Omental fat pad (tissue), 4 donors: ENCODE results near the gene MDH1B. TPM values are rescaled to one million over a fixed set of nuclear protein-coding genes. Genes with fewer than 3 reads are reported as not detected.
A peak's percentile ranks its signal among the peaks of the same experiment; 100 is the strongest.
"Not testable (repeated sequence)": the region's sequence is repeated elsewhere in the genome, so short reads cannot be mapped to it uniquely, and the experiment has no call there.

Experiments used
- ATAC-seq: fragments of 150-250 bp; one replicate; pipeline ENCODE4 v1.9.1; 2016; ENCODE audit warnings: mild to moderate bottlenecking, moderate library complexity; ENCODE audit not compliant: low FRiP score
- DNase-seq: peaks from one replicate; pipeline ENCODE4 v3.0.0-alpha.2; 2019; ENCODE audit warnings: low spot score
- total RNA-seq, 4 donors: library from RNA; depleted of rRNA; stranded (reverse); fragments of >200 nt; gene quantifications; one replicate each; pipeline ENCODE4 v1.1.0, GENCODE V29; 2016
- TF ChIP-seq, protein P1 (sequence below), 3 donors: fragments of 450-650 bp; IDR thresholded peaks; one replicate each; pipeline ENCODE4 v1.5.1; 2016 to 2017; ENCODE audit warnings: antibody characterized with exemption in 3 of 3, mild to moderate bottlenecking in 3 of 3, moderate library complexity in 2 of 3

The MDH1B gene
- 1 to 10 TPM in 2 of 4 donors, under 1 TPM in 1, not detected in 1; 0.63 to 3.3 (median 1.2) TPM for total RNA-seq

DNA sequence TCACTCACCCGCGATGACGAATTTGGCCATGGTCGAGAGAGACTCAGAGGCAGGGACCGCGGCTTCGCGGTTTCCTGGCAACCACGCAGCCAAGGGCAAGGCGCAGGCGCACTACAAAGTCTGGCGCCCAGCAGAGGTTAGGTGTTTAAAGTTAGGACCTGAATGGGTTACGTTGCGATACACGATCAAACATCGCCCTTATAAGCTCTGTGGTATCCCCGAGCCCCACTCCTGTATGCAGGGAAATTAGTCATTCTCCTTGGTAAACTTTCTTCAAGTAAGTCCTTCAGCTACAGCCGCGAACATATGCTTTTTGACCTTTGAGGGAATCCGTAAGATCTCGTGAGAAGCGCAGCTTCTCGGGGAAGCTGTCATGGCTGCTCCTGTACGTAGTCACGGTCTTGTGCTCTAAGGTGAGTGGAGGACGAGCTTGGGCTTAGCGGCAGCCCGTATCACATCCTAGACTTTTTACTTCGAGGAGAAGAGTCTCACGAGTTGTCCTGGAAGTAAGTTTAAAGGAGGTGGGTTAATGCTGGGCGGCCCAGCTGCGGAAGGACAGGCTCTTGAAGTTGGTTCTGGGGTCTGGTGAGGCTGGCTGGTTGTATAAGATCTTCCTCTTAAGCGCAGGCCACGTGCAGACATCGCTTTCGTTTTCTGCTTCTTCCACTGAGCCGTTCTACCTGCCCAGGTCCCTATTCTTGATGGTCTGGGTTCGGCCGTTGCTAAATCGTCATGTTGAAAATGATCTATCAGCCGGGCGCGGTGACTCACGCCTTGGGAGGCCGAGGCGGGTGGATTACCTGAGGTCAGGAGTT, at the start of gene MDH1B, which contains the start of gene FASTKD2:
MDH1B (minus strand) TSS at position 87 of the 815 bp plus-strand sequence; CDS start at position 30, 57 bp downstream.
FASTKD2 (plus strand) TSS at position 365 of the 815 bp plus-strand sequence. CDS start 1,088 bp downstream, outside the sequence.
- peak; percentile 78 for DNase-seq
- TF ChIP-seq, protein P1, sequence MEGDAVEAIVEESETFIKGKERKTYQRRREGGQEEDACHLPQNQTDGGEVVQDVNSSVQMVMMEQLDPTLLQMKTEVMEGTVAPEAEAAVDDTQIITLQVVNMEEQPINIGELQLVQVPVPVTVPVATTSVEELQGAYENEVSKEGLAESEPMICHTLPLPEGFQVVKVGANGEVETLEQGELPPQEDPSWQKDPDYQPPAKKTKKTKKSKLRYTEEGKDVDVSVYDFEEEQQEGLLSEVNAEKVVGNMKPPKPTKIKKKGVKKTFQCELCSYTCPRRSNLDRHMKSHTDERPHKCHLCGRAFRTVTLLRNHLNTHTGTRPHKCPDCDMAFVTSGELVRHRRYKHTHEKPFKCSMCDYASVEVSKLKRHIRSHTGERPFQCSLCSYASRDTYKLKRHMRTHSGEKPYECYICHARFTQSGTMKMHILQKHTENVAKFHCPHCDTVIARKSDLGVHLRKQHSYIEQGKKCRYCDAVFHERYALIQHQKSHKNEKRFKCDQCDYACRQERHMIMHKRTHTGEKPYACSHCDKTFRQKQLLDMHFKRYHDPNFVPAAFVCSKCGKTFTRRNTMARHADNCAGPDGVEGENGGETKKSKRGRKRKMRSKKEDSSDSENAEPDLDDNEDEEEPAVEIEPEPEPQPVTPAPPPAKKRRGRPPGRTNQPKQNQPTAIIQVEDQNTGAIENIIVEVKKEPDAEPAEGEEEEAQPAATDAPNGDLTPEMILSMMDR (IDR thresholded peaks at IDR 0.05) = no peak
- peak; percentile 99 for ATAC-seq

- DNase-seq (no peak), ATAC-seq (no peak)
- TF ChIP-seq, protein P1 (IDR thresholded peaks at IDR 0.05) = no peak
Measured at GRCh38 chr2:206814498-206814897, 49.4 kb upstream of the MDH1B start.

- not testable (repeated sequence) for DNase-seq, ATAC-seq
Measured at GRCh38 chr2:206812471-206812870, 47.3 kb upstream of the MDH1B start.

- ATAC-seq, DNase-seq: not testable (repeated sequence)
Measured at GRCh38 chr2:206807624-206808023, 42.5 kb upstream of the MDH1B start.

- TF ChIP-seq, protein P1 (IDR thresholded peaks at IDR 0.05) = no peak
Measured at GRCh38 chr2:206805887-206806607, 40.9 kb upstream of the MDH1B start.

GRCh38 chr2:206804326-206804725, 39.2 kb upstream of the MDH1B start:
- no peak for DNase-seq
- ATAC-seq = no peak
- TF ChIP-seq, protein P1 (IDR thresholded peaks at IDR 0.05) = no peak

More at GRCh38 chr2:206805887-206806607, 40.9 kb upstream of the MDH1B start:
- ATAC-seq (no peak), DNase-seq (no peak)

GRCh38 chr2:206802654-206803514, 37.8 kb upstream of the MDH1B start:
- no peak for ATAC-seq
- TF ChIP-seq, protein P1 (IDR thresholded peaks at IDR 0.05) = no peak
- DNase-seq = no peak
